GM19438 (cell line): ENCODE data around the gene OR10R2.

Experiments used
- ATAC-seq: cut with Tn5 transposase; IDR thresholded peaks from one replicate; pipeline ENCODE4 v1.9.1; 2021; ENCODE audit warnings: low read depth; ENCODE audit not compliant: unreplicated experiment

Gene OR10R2

DNA sequence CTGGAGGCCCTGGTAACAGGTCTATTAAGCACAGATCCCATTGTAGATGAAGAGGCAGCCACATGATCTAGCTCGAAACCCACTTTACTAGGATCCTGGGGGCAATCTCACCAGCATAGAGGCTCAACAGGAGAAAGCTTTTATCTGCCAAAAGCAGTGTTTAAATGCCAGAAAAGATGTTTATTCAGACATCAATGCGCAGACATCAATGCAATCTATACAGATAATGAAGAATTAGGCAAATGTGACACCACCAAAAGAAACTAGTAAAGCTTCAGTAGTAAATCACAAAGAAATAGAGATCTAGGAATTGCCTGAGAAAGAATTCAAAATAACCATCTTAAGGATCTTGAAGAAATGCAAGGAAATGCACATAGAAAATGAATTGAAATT lies 49.6 kb downstream of the OR10R2 start:
- ATAC-seq: no peak

DNA sequence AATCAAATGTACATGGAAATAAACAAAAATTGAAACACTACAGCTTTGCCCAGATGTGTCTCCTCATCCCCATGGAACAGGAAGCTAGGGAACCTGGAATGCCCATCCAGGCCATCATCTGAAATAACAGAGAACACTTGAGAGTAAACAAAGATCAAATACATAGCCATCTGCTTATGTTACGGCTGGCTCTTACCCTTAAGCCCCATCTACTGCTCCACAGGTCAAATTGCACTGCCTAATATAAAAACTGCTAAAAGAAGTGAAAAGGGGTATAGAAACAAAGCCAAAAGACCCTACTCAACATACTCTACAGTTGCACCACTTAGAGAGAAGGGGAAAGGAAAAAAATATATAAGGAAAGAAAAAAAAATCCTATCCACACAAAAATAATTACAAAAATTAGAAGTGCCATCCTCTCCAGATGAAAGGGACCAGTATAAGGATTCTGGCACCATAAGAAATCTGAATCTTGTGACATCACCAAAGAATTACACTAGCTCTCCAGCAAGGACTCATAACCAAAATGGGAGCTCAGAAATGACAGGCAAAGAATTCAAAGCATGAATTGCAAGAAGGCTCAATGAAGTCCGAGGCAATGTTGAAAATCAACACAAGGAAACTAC lies 55.3 kb downstream of the OR10R2 start:
- no peak for ATAC-seq
